Posterior cingulate gyrus (tissue), 11 donors: ENCODE results near the gene LDB2.

Experiments
- DNase-seq, 10 donors: peaks; one replicate each; pipeline versions ENCODE4 v3.0.0 to v3.0.0-alpha.2; 2020 to 2021; ENCODE audit warnings: mixed read lengths in 3 of 10
- intact Hi-C: fragments of 100-400 bp; cut with DNase I; formaldehyde crosslinking; loops from one replicate; pipeline ENCODE4 v1.15.1; 2023

LDB2 gene

GRCh38 chr4:16846540-16847117, 51.8 kb downstream of the LDB2 start:
- intact Hi-C loops = no loop called here
- no peak for DNase-seq

GRCh38 chr4:16844816-16845586, 53.4 kb downstream of the LDB2 start:
- DNase-seq = peak in 3 of 10 donors; percentile 34 to 69 (median 47)

DNA sequence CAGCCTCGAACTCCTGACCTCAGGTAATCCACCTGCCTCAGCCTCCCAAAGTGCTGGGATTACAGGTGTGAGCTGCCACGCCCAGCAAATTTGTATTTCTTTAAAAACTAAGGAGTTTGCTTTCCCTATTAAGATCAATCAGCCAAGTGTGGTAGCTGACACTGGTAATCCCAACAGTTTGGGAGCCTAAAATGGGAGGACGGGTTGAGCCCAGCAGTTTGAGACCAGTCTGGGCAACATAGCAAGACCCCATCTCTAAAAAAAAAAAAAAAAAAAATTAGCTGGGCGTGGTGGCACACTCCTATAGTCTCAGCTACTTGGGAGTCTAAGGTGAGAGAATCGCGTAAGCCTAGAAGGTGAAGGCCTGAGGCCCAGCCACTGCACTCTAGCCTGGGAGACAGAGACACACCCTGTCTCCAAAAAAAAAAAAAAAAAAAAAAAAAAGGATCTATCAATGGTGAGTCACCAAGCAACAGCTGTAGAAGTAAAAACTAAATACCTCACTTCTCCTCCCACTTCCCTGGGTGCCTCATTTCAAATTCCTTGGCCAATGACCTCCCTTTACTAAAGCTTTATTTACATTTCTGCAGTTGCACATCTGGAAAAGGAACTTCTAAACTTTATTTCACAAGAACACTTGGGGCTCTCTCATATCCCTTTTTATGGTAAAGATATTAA, 54.5 kb downstream of the LDB2 start:
- intact Hi-C loops = no loop called here
- DNase-seq = no peak

More at GRCh38 chr4:16844816-16845586, 53.4 kb downstream of the LDB2 start:
- intact Hi-C loops = no loop called here

DNA sequence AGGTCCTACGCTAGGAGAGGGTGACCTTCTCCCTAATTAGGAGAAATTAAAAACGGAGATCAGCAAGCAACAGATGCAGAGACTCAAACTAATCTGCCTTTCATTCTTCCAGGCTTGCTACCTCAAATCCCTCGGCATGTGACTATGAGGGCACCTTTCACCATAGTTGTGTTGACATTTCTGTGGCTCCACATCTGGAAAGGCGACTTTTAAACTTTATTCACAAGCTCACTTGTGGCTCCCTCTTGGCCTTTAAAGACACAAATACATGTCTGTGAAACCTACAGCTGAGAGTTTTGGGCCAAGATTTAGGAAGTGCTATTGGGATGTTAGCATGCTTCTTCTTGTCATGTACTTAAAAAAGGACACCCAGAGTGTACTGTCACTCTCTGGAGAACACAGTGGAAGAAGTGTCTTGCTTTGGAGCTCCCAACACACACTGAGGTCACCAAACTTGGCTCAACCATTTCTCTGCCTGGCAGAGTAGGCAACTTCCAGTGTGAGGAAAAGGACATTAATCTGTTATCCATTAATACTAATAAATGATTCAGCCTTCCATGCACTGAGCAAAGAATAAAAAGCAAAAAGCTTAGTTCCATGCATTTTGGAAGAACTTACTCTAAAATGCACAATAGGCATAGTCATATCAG, 60.1 kb downstream of the LDB2 start:
- intact Hi-C loops = no loop called here
- DNase-seq = no peak

GRCh38 chr4:16837475-16837874, 61.0 kb downstream of the LDB2 start:
- no peak for DNase-seq
- intact Hi-C loops = no loop called here

GRCh38 chr4:16836324-16836723, 62.1 kb downstream of the LDB2 start:
- no peak for DNase-seq
- intact Hi-C loops = no loop called here

DNA sequence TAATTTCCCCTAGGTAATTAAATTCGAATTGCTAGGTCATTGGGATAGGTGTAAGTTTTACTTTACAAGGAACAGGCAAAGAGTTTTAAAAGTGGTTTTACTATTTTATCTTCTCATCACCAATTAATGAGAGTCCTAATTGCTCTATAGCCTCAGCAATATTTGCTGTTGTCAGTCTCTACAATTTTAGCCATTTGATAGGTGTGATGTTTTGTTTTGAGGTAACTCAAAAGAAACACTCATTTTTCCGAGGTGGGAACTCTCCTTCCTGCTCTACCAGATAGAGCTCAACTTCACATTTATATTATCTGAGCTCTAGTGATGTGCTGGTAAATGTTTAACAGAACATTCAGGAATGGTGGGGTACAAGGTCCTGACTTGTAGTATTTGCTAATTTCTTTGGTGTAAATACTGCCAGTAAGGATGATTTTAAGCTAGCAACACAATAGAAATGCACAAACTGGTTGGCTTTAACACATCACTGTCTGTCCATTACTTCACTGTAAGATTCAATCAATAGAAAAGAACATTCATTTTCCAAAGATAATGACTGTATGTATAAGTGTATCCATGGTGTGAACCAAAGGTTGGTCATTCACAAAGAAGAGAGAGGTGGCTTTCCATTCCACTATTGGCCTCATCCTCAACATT, 62.7 kb downstream of the LDB2 start:
- intact Hi-C loops = no loop called here
- no peak for DNase-seq

DNA sequence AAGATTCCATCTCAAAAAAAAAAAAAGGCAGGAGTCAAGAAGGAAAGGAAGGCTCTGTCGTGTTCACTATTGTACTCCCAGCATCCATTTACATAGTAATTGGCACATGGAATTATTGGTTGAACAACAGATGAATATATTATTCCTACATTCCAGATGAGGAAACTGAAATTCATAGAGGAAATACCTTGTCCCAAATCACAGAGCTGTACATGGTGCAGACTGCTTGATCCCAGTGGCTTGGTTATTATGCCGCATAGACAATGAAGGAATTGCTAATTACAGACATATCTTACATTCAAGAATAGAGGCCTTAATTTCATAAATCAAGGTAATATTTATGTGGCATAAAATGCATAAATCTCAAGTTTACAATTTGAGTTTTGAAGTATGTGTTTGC, 63.6 kb downstream of the LDB2 start:
- intact Hi-C loops = no loop called here

DNA sequence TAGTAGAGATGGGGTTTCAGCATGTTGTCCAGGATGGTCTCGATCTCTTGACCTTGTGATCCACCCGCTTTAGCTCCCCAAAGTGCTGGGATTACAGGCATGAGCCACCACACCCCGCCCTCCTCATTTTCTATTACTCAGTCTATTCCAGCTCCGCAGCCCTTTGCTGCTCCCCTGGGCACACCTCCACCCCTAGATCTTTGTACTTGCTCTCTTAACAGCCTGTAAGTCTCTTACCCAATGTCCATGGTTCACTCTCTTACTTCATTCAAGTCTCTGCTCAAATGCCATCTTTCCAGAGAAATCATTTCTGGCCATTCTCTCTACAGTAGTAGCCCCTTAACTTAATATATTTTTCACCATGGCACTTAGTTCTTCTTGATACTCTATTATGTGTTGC, 64.7 kb downstream of the LDB2 start:
- intact Hi-C loops = no loop called here

More for the DNA sequence above, 63.6 kb downstream of the LDB2 start:
- DNase-seq = no peak

DNA sequence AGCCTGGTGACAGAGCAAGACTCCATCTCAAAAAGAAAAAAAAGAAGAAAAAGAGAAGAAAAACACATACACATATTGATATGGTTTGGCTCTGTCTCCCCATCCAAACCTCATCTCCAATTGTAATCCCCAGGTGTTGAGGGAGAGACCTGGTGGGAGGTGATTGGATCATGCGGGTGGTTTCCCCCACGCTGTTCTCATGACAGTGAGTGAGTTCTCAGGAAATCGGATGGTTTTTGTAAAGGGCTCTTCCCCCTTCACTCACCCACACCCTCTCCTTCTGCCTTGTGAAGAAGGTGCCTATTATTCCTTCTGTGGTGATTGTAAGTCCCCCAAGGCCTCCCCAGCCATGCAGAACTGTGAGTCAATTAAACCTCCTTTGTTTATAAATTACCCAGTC, 68.4 kb downstream of the LDB2 start:
- DNase-seq = no peak
- intact Hi-C loops = no loop called here

More for the DNA sequence above, 64.7 kb downstream of the LDB2 start:
- no peak for DNase-seq

- DNase-seq = no peak
- intact Hi-C loops = no loop called here
These were observed 70.4 kb downstream of the LDB2 start for GRCh38 chr4:16827794-16828724.

GRCh38 chr4:16827045-16827444, 71.4 kb downstream of the LDB2 start:
- DNase-seq = peak in 5 of 10 donors; percentile 18 to 83 (median 67)
- intact Hi-C loops = no loop called here

GRCh38 chr4:16826406-16826910, 72.0 kb downstream of the LDB2 start:
- intact Hi-C loops = no loop called here
- DNase-seq = no peak

DNA sequence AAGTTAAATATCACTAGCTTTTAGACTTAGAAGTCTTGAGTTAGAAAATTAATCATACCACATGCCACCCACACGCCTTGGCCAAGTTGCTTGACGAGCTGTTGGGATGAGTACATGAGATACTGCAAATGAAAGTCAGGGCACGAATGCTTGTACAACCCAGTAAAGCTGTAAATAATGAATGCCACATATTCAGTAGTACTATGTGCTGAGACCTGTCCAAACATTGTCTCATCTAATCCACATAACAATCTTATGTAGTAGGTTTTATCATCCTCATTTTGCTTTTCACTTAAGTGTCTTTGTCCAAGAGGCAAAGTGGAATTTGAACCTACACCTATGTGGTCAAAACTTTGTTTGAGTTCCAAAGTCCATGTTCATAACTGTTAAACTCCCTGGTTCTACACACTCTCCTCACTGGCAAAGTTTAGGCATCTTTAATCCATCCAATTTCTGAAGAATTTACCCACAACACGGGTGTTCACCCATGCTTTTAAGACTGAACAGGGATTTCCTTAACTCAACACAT, 74.1 kb downstream of the LDB2 start:
- intact Hi-C loops = no loop called here
- DNase-seq = peak in 4 of 10 donors; percentile 24 to 85 (median 66)

GRCh38 chr4:16820329-16820728, 78.1 kb downstream of the LDB2 start:
- no peak for DNase-seq
- intact Hi-C loops = no loop called here

DNA sequence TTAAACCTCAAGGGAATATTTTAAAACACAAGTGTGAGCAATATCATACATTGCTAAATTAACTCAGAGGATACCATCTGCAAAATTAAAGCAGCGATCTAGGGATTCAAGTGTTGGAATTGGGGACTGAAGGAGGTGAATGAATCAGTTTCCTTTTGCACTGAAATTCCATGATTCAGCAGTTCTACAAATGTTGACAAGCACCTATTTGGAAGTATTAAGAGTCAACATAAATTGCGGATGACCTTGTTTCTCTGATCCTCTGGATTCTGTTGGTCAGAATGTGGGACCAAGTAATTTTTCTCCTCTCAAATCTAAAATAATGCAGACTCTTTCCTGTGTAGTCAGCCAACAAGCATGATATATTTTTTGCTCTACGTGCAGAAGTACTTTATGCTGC, 78.8 kb downstream of the LDB2 start:
- intact Hi-C loops = no loop called here

GRCh38 chr4:16818005-16818404, 80.4 kb downstream of the LDB2 start:
- no peak for DNase-seq
- intact Hi-C loops = no loop called here

More for the DNA sequence above, 78.8 kb downstream of the LDB2 start:
- DNase-seq = no peak

DNA sequence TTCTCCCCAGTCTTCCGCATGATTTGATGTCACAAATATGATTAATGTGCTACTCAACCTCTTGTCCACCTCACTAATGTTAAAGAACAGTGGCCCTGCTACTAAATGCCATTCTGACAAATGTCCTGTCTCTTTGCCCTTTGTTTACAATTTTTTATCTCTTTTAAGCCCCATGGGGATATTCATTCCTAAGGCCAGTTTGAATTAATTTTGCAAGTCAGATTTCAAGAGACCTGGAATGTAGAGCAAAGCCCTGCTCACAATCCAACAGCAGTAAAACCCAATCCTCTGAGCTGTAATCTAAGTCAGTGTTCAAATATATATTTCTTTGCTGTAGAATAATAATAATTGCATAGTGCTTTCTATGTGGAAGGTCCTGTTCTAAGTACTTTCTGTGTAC, 81.2 kb downstream of the LDB2 start:
- DNase-seq = no peak
- intact Hi-C loops = no loop called here

DNA sequence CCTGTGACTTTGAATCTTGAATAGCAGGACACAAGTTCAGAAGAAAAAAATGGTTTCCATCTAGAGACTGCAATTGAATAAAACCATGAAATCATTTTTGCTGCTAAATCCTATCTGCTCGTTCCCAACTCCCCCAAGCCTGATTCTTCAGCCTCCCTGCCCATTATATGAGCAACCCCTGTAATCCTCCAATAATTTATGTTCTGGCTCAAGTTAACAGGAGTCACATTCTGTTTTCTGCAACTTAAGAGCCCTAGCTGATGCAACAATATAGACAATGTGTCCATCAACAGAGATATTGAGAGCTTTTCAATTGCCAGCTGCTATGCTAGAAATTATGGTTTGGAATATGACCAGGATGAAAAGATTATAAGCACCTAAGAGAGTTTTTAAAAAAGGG, 84.1 kb downstream of the LDB2 start:
- DNase-seq = no peak
- intact Hi-C loops = no loop called here
